HepG2 (cell line): ENCODE data around the gene HSPA1L.
"Not testable (repeated sequence)": the region's sequence is repeated elsewhere in the genome, so short reads cannot be mapped to it uniquely, and the experiment has no call there.

ENCODE experiments used
- BCL6 ChIP-seq: IDR thresholded peaks from 2 replicates; pipeline ENCODE4 v1.6.1; 2016; ENCODE audit warnings: missing genetic modification reagents, missing compliant biosample characterization
- RAD21 ChIP-seq: fragments of 450-650 bp; formaldehyde crosslinking; IDR thresholded peaks from 2 replicates; pipeline ENCODE4 v1.5.0; 2020; ENCODE audit warnings: mild to moderate bottlenecking
- SMC3 ChIP-seq: IDR thresholded peaks from 2 replicates; pipeline ENCODE4 v1.6.1; 2011; ENCODE audit warnings: low read length, improper control_type of control experiment
- TMF1 ChIP-seq: sonication (generic); formaldehyde crosslinking; IDR thresholded peaks from 2 replicates; pipeline ENCODE4 v1.8.1; 2022; ENCODE audit warnings: low read depth, missing genetic modification reagents
- ZFP36L1 ChIP-seq: sonication (generic); formaldehyde crosslinking; IDR thresholded peaks from 2 replicates; pipeline ENCODE4 v1.8.0; 2022; ENCODE audit warnings: mild to moderate bottlenecking, missing genetic modification reagents, moderate library complexity
- ZKSCAN1 ChIP-seq: fragments of 150-350 bp; IDR thresholded peaks from 2 replicates; pipeline ENCODE4 v1.6.1; 2014; ENCODE audit warnings: low read length
- TF ChIP-seq, protein P1 (sequence below): sonication (generic); formaldehyde crosslinking; IDR thresholded peaks from 2 replicates; pipeline ENCODE4 v1.4.0; 2020; ENCODE audit warnings: missing genetic modification reagents

DNA sequence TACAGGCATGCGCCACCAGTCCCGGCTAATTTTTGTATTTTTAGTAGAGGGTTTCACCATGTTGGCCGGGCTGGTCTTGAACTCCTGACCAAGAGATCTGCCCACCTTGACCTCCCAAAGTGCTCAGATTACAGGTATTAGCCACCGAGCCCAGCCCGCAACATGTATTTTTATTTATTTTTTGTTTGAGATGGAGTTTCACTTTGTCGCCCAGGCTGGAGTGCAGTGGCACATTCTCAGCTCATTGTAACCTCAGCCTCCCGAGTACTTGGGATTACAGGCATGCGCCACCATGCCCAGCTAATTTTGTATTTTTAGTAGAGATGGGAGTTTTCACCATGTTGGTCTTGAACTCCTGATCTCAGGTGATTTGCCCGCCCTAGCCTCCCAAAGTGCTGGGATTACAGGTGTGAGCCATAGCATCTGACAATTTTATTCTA, 23.1 kb upstream of the HSPA1L start:
- TF ChIP-seq, protein P1, sequence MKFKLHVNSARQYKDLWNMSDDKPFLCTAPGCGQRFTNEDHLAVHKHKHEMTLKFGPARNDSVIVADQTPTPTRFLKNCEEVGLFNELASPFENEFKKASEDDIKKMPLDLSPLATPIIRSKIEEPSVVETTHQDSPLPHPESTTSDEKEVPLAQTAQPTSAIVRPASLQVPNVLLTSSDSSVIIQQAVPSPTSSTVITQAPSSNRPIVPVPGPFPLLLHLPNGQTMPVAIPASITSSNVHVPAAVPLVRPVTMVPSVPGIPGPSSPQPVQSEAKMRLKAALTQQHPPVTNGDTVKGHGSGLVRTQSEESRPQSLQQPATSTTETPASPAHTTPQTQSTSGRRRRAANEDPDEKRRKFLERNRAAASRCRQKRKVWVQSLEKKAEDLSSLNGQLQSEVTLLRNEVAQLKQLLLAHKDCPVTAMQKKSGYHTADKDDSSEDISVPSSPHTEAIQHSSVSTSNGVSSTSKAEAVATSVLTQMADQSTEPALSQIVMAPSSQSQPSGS: not testable (repeated sequence)
- TF ChIP-seq ZKSCAN1; TMF1 (CRISPR knock-in tag); BCL6 (CRISPR knock-in tag); RAD21 (CRISPR knock-in tag); ZFP36L1 (CRISPR knock-in tag); SMC3: not testable (repeated sequence)
